Pancreas (tissue), 10 donors: ENCODE measurements around the gene PAQR8. TPM values are rescaled to one million over a fixed set of nuclear protein-coding genes. Genes with fewer than 3 reads are reported as not detected.

Experiments used
- ATAC-seq, 4 donors: fragments of 200-7000 bp; cut with Tn5 transposase; one replicate each; pipeline versions ENCODE4 v1.8.0 to v1.9.1; 2020; ENCODE audit warnings: mild to moderate bottlenecking in 4 of 4, moderate library complexity in 4 of 4
- DNase-seq, 6 donors: peaks; one replicate each; pipeline ENCODE4 v3.0.0-alpha.2; 2020
- FAIRE-seq: peaks from 2 replicates; lab custom pipeline; 2012; peaks lifted over from hg19 to GRCh38; lab: Jason Lieb, UNC
- H3K27ac ChIP-seq, 4 donors: fragments of 200-600 bp; sonication (generic); 1 replicate in 3 of 4; 2 replicates in 1 of 4; pipeline versions ENCODE4 v1.5.0 to v1.8.0; 2020
- H3K27me3 ChIP-seq, 4 donors: fragments of 200-600 bp; one replicate each; pipeline ENCODE4 v1.8.0; 2021
- H3K36me3 ChIP-seq, 3 donors: fragments of 200-600 bp; sonication (generic) in 1 of 3; one replicate each; pipeline versions ENCODE4 v1.5.0 to v1.8.0; 2020 to 2021
- H3K4me1 ChIP-seq, 3 donors: fragments of 200-600 bp; one replicate each; pipeline ENCODE4 v1.8.0; 2021
- H3K4me3 ChIP-seq, 4 donors: fragments of 200-600 bp; sonication (generic) in 2 of 4; one replicate each; pipeline versions ENCODE4 v1.5.0 to v1.8.0; 2020 to 2021
- H3K9me3 ChIP-seq, 4 donors: fragments of 200-600 bp; one replicate each; pipeline ENCODE4 v1.8.0; 2021
- WGBS, 2 donors: extraction: QIAGEN DNeasy Blood & Tissue Kit; methylation state at CpG; one replicate each; pipeline ENCODE4 v1.1.7; 2013; 5-methylcytosine and 5-hydroxymethylcytosine counted together
- intact Hi-C, 3 donors: fragments of 100-400 bp; cut with DNase I; formaldehyde crosslinking; loops; one replicate each; pipeline versions ENCODE4 v1.11.1 to v1.14.2; 2022
- polyA plus RNA-seq, 2 donors: library from polyadenylated mRNA; stranded (reverse); fragments of 200-250 nt; gene quantifications; one replicate each; pipeline ENCODE4 v1.2.3, GENCODE V29; 2013
- total RNA-seq, 6 donors: library from RNA; stranded (reverse); fragmentation: NEBNext Ultra II Directional in 4 of 6; extraction: Animal tissue kit (Norgen Biotek cat#: 25700) in 4 of 6; gene quantifications; one replicate each; pipeline versions ENCODE4 v1.2.1 to v1.2.4, GENCODE V29; 2021 to 2023
- TF ChIP-seq, protein P1 (sequence below), 4 donors: fragments of 200-600 bp; sonication (generic) in 3 of 4; IDR thresholded peaks; one replicate each; pipeline versions ENCODE4 v1.5.0 to v1.8.0; 2021; ENCODE audit warnings: antibody characterized with exemption in 4 of 4
- donor health status: healthy with polysubstance abuse.
- donor health status: DM: no; HTN: no; CAD: no; lungs with moderate emphysema.
- donor health status: DM: no; HTN: no; CAD: no.
- donor health status: control.
- donor health status: control.
- donor health status: Bipolar disorder and iron deficiency.
- donor health status: DM: yes; HTN: yes; CAD: no.
- donor health status: DM: no; HTN: no; CAD: no.
- donor health status: DM: no; HTN: no; CAD: no.
- donor health status: DM: yes; HTN: yes; CAD: no.

Gene PAQR8
- total and polyA plus RNA-seq, 8 donors: 0.71 to 6.1 (median 2.0) TPM

DNA sequence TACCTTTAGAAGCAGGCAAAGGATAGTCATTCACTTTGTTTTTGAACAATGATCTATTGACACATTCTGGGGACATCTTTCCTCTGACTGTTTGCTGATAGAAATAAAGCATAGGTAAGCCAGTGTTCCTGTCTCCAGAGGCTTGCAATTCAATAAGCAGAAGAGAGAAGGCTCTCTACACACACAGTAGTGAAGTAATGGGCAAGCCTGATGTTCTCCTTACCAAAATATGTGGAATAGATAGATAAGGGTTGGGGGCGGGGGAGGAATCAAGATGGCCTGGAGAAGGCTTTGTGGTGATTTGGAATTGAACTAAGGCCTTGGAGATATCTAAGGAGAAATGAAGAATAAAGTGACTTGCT lies 27.3 kb downstream of the PAQR8 start:
- no peaks in the 10 kb centered on the region for H3K36me3 ChIP-seq
- H3K4me1 ChIP-seq: peaks cover 9 to 23% (median 21%) of the 10 kb centered on the region in 3 donors
- intact Hi-C loops: loop anchor here in 1 of 3 donors (10.0 kb wide), 1 partner anchor 94 kb away; no protein-coding TSS in a partner anchor
- ATAC-seq (peak; percentile 25 to 55 (median 34)), FAIRE-seq (no peak), DNase-seq (no peak)
- TF ChIP-seq, protein P1, sequence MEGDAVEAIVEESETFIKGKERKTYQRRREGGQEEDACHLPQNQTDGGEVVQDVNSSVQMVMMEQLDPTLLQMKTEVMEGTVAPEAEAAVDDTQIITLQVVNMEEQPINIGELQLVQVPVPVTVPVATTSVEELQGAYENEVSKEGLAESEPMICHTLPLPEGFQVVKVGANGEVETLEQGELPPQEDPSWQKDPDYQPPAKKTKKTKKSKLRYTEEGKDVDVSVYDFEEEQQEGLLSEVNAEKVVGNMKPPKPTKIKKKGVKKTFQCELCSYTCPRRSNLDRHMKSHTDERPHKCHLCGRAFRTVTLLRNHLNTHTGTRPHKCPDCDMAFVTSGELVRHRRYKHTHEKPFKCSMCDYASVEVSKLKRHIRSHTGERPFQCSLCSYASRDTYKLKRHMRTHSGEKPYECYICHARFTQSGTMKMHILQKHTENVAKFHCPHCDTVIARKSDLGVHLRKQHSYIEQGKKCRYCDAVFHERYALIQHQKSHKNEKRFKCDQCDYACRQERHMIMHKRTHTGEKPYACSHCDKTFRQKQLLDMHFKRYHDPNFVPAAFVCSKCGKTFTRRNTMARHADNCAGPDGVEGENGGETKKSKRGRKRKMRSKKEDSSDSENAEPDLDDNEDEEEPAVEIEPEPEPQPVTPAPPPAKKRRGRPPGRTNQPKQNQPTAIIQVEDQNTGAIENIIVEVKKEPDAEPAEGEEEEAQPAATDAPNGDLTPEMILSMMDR (IDR thresholded peaks at IDR 0.05): no peak
- H3K27ac ChIP-seq: peak overlapping the region; percentile 7 to 58 (median 50)
- H3K27me3 ChIP-seq: no peaks in the 10 kb centered on the region
- 20 to 29% methylated on average over 1 of the region's 1 CpG for WGBS, 2 donors
- no peak overlapping the region for H3K4me3 ChIP-seq
- H3K9me3 ChIP-seq: no peaks in the 10 kb centered on the region

DNA sequence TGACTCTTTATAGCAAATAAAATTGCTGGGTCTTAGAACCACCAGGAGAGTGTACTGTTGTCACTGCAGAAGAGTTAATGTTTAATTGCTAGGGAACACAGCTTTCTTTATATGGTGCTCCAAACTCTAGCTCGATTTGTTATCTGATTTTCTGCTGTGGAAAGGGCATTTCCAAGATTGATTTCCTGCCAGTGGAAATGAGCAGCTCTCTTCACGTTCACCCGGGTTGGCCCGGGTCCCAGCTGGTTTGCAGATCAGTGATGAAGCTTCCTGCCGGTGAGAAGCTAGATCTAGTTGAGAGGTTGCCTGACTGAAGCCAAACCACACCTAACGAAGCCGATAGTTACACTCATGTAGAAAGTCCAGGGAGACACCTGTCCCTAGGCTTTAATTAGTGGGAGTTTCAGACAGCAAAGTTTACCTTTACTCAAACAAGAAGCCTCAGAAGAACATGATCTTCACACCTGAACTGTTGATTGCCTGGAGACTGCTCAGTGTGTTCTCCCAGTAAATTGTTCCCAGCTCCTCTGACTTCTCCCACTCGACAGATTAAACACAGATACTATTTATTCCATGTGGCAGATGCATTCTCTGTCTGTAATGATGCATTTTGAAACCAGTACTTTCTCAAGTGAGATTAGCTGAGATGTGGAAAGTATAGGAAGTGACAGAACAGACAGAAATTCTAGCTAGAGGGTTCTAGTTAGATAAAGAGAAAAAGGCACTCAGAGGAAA lies 27.8 kb downstream of the PAQR8 start:
- peak overlapping the region in 3 of 4 donors; percentile 43 to 78 (median 61) for H3K27ac ChIP-seq
- DNase-seq (peak; percentile 72 to 89 (median 78)), FAIRE-seq (no peak), ATAC-seq (peak; percentile 89 to 94 (median 91))
- no peaks in the 10 kb centered on the region for H3K27me3 ChIP-seq
- no peaks in the 10 kb centered on the region for H3K36me3 ChIP-seq
- intact Hi-C loops: loop anchor here in 1 of 3 donors (10.0 kb wide), 1 partner anchor 95 kb away; no protein-coding TSS in a partner anchor
- TF ChIP-seq, protein P1 (IDR thresholded peaks at IDR 0.05): peak in 1 of 4 donors; percentile 8
- no peak overlapping the region for H3K4me3 ChIP-seq
- 1 to 2% methylated on average over 8 of the region's 8 CpGs for WGBS, 2 donors
- peaks cover 9 to 23% (median 21%) of the 10 kb centered on the region in 3 donors for H3K4me1 ChIP-seq
- H3K9me3 ChIP-seq: no peaks in the 10 kb centered on the region

DNA sequence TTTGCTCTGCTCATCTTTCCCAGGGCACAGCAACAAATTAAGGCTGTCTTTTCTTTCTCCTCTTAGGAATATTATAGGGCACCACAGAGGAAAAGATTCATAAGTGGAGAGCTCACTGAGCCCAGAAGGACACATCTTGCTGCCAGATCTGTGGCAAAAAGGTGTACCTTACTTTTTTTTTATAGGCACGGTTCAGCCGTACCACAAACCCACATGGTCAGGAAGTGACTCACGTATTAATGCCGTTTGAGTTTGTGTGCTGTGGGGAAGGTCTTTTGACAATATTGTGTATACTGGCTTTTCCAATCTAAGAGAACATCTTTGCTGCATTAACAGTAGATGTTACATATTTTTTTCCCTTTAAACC lies 28.4 kb downstream of the PAQR8 start:
- no peak overlapping the region for H3K4me3 ChIP-seq
- H3K27me3 ChIP-seq: no peaks in the 10 kb centered on the region
- TF ChIP-seq, protein P1 (IDR thresholded peaks at IDR 0.05): no peak
- H3K27ac ChIP-seq: peak overlapping the region in 3 of 4 donors; percentile 43 to 78 (median 61)
- no peak for DNase-seq
- no peaks in the 10 kb centered on the region for H3K36me3 ChIP-seq
- ATAC-seq: peak in 3 of 4 donors; percentile 45 to 77 (median 51)
- peaks cover 9 to 23% (median 21%) of the 10 kb centered on the region in 3 donors for H3K4me1 ChIP-seq
- intact Hi-C loops: no loop called here
- FAIRE-seq: no peak
- WGBS, 2 donors: 24 to 28% methylated on average over 4 of the region's 4 CpGs
- H3K9me3 ChIP-seq: no peaks in the 10 kb centered on the region

DNA sequence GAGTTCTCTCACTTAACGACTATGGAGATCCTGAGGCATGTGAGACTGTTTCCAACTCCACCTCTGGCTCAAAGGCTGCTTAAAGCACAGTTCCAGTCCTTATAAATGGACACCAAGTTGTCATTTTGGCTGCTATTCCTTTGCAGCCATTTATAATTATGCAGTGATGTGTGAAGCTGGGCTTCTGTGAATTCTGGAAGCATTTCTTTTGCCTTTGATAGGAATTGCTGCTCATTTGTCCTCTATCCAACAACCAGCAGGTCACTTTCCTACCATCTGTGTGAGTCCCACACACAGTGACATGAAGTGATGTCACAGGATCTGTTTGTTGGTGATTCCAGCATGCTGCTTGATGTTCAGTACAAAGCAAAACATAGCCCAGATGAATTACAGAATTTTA lies 29.6 kb downstream of the PAQR8 start:
- Histone ChIP-seq H3K36me3 (no peaks in the 10 kb centered on the region), H3K9me3 (no peaks in the 10 kb centered on the region), H3K4me1 (peaks cover 9 to 23% (median 21%) of the 10 kb centered on the region in 3 donors), H3K27me3 (no peaks in the 10 kb centered on the region), H3K27ac (no peak overlapping the region), H3K4me3 (no peak overlapping the region)
- FAIRE-seq (no peak), ATAC-seq (no peak), DNase-seq (no peak)
- intact Hi-C loops: no loop called here
- 68 to 73% methylated on average over 1 of the region's 1 CpG for WGBS, 2 donors
- TF ChIP-seq, protein P1 (IDR thresholded peaks at IDR 0.05): no peak

DNA sequence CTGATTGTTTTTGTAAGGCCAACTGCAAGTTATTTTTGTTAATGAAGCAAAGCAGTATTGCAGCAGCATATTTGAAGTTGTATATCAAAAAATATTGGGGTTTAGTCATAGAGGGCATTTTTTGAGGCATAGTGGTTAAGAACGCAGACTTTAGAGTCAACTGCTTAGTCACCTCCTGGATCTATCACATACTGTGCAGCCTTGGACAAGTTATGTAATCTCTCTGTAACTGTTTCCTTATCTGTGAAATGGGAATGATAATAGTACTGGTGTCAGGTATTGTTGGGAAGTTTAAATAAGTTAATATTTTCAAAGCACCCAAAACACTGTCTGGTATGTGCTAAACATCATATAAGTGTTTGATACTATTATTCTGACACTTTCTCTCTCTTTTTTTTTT lies 31.0 kb downstream of the PAQR8 start:
- FAIRE-seq (no peak), ATAC-seq (no peak), DNase-seq (no peak)
- WGBS, 2 donors: 69 to 70% methylated on average over 1 of the region's 1 CpG
- intact Hi-C loops: no loop called here
- peaks cover 9 to 23% (median 21%) of the 10 kb centered on the region in 3 donors for H3K4me1 ChIP-seq
- no peaks in the 10 kb centered on the region for H3K27me3 ChIP-seq
- no peak overlapping the region for H3K27ac ChIP-seq
- H3K9me3 ChIP-seq: no peaks in the 10 kb centered on the region
- no peaks in the 10 kb centered on the region for H3K36me3 ChIP-seq
- no peak overlapping the region for H3K4me3 ChIP-seq
- TF ChIP-seq, protein P1 (IDR thresholded peaks at IDR 0.05): no peak
